Right ventricle myocardium inferior (tissue), 1 donor: ENCODE results near the gene SYNGR3. TPM values are rescaled to one million over a fixed set of nuclear protein-coding genes. Genes with fewer than 3 reads are reported as not detected.

ENCODE experiments used
- ATAC-seq: fragments of 200-7000 bp; cut with Tn5 transposase; one replicate; pipeline ENCODE4 v1.9.1; 2020; ENCODE audit warnings: mild to moderate bottlenecking, moderate library complexity
- DNase-seq: peaks from one replicate; pipeline ENCODE4 v3.0.0; 2021; ENCODE audit errors: missing footprints
- intact Hi-C: fragments of 100-400 bp; cut with DNase I; formaldehyde crosslinking; loops from one replicate; pipeline ENCODE4 v1.11.0; 2022
- total RNA-seq: library from RNA; stranded (reverse); fragmentation: NEBNext Ultra II Directional; extraction: Animal tissue kit (Norgen Biotek cat#: 25700); gene quantifications from one replicate; pipeline ENCODE4 v1.2.1, GENCODE V29; 2021
- donor health status: DM: no; HTN: yes; CAD: no; lungs with severe emphysema.

SYNGR3 gene
- total RNA-seq, 1 donor from 2014 or later, result 0.62 TPM

GRCh38 chr16:1985466-1986150, 4.2 kb upstream of the SYNGR3 start:
- no peak for DNase-seq
- intact Hi-C loops, result no loop called here
- no peak for ATAC-seq

GRCh38 chr16:1987198-1987597, 2.6 kb upstream of the SYNGR3 start:
- intact Hi-C loops, result no loop called here
- DNase-seq (peak; percentile 56), ATAC-seq (no peak)

DNA sequence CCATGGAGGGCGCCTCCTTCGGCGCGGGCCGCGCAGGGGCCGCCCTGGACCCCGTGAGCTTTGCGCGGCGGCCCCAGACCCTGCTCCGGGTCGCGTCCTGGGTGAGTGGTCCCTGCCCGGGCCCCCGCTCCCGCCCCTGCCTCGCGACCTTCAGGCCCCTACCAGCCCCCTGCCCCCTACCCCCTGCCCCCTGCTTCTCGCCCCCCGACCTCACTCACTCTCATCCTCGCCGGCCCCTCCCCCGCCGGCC, 256 bp downstream of the SYNGR3 start:
- ATAC-seq (no peak), DNase-seq (no peak)
- intact Hi-C loops, result no loop called here

GRCh38 chr16:1990351-1991134, 773 bp downstream of the SYNGR3 start:
- intact Hi-C loops, result no loop called here
- peak; percentile 59 for DNase-seq
- ATAC-seq, result no peak

- ATAC-seq (no peak), DNase-seq (peak; percentile 46)
- intact Hi-C loops, result no loop called here
These were observed 1.4 kb downstream of the SYNGR3 start for GRCh38 chr16:1991135-1991551.

GRCh38 chr16:1991588-1991947, 1.8 kb downstream of the SYNGR3 start:
- ATAC-seq (no peak), DNase-seq (no peak)
- intact Hi-C loops, result no loop called here

- peak; percentile 98 for DNase-seq
- intact Hi-C loops, result no loop called here
- peak; percentile 92 for ATAC-seq
These were observed 2.4 kb downstream of the SYNGR3 start for GRCh38 chr16:1991948-1992703.

DNA sequence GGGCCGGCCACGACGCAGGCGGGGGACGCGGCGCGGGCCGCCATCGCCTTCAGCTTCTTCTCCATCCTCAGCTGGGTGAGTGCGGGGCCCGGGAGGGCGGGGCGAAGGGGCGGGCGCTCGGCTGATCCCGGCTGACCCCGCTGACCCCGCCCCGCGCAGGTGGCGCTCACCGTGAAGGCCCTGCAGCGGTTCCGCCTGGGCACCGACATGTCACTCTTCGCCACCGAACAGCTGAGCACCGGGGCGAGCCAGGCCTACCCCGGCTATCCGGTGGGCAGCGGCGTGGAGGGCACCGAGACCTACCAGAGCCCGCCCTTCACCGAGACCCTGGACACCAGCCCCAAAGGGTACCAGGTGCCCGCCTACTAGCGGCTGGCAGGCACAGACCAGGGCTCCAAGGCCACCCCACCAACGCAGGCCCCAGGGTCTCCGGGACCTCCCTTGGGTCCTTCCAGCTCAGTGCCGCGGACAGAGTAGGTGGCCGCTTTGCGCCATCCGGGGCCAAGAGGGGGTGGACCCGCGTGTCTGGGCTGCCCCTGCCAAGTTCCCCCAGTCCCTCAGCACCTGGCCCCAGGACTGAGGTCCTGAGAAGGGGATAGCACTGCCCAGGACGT, 3.0 kb downstream of the SYNGR3 start:
- ATAC-seq, result no peak
- intact Hi-C loops, result no loop called here
- DNase-seq, result no peak

DNA sequence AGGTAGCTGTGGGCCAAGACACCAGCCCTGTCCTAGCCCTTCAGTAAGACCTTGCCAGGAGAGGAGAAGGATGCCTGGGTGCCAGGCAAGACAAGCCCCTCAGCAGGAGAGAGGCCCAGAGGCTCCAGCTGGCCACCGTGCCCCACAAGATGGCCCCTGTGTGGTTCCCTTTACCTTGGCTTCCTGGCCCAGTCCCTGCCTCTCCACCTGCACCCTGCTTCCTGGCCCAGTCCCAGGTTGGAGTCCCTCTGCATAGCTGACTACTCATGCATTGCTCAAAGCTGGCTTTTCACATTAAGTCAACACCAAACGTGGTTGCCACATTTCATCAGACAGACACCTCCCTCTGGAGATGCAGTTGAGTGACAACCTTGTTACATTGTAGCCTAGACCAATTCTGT, 4.0 kb downstream of the SYNGR3 start:
- ATAC-seq, result no peak
- intact Hi-C loops, result no loop called here
- DNase-seq, result no peak

DNA sequence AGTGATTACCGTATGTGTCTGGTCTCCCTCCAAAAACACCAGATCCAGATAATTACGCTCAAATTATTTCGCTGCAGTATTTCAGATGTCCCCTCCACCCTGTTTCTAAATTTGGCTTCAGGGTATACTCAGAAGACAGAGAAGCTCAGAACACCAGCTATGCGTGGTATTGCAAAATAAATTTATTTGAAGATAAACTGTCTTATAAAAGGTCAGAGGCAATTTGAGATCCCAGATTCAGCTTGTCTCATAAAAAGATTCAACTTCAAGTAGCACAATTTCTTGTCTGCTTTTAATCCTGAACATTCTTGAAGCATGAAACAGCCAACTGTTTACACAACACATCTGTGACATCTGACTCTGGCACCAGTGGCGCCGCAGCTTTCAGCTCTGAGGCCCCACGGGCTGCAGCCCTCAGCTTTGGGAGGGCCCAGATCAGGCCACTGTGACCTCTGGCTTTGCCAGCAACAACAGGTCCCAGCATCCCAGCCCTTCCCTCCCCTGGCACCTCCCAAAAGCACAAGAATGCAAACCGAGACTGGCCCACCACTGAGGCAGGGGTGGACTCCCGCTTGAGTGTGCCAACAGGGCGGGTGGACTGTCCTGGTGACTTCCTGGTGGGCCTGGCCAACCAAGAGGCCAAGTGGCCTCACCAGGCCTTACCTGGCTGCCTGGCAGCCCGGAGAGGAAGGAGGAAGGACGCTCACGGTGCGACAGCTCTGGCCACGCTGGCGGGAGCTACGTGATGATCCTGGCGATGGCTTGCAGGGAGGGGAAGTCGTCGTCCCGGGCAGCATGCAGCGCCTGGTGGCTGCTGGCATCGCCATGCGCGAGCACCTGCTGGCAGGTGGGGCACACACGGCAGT, 8.0 kb downstream of the SYNGR3 start:
- ATAC-seq (peak; percentile 14), DNase-seq (no peak)
- intact Hi-C loops, result no loop called here

GRCh38 chr16:1998360-1998835, 8.6 kb downstream of the SYNGR3 start:
- intact Hi-C loops, result no loop called here
- no peak for ATAC-seq
- no peak for DNase-seq

DNA sequence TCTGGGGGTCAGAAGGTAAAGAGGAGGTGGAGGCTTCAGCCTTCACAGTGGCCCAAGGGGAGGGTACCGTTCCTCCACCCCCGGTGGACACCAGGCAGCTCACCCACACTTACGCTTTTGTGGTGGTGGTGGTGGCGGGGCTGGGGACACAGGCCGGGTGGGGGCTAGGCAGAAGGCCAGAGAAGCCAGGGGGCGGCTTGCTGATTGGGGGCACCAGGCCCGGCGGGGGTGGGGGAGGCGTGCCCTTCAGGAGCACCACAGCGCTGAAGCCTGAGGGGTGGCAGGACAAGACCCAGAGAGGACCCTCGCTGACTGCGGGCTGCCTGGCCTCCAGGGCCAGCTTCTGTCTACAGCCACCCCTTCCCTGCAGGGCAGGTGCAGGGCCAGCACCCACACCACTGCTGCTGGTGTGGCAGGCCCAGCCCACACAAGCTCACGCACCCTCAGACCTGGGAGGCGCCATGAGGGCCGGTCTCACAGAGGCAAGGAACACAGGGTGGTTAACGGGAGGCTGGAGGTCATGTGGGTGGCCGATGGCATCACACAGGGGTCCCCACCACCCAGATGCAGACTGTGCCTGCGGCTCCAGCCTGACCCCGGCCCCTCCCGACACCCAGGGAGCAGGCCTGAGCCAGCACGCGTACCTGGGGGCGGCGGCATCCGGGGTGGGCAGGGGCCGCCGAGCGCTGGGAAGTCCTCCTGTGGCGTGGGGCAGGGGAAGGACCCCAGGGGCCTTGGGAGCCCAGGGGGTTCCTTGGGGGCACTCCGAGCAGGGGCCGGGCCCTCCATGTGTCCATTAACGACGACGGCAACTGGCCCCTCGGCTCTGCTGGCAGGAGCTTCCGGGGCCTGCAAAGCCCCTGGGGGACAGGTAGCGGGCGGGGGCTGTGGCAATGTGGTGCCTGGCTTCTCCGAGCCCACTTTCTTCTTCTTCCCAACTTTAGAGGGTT, 9.4 kb downstream of the SYNGR3 start:
- no peak for DNase-seq
- intact Hi-C loops, result no loop called here
- ATAC-seq, result no peak

DNA sequence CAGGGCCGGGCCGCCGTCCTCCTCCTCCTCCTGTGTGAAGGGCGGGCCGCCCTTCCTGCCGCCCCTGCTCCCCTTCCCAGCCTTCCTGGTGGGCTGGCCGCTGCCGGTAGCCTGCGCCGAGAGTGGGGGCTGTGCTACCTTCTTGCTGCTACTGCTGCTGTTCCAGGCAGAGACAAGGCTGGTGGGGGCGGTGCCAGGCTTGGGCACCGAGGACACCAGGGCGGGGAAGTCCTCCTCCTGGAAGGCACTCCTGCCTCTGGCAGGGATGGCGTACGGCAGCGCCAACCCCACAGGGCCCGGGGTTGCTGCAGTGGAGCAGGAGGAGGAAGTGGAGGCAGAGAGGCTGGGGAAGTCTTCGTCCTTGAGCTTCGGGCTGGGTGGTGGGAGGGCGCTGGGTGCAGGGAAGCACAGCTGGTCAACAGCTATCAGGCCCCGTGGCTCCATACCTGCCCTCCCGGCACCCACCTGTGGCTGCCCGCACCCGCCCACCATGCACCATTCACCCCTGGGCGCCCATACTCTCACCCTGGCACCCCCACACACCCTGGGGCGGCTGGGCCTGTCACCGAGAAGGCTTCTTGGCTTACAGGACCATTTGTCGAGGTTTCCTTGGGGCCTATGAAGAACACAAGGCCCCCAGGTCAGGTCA, 10.2 kb downstream of the SYNGR3 start:
- intact Hi-C loops, result no loop called here
- ATAC-seq (no peak), DNase-seq (no peak)

DNA sequence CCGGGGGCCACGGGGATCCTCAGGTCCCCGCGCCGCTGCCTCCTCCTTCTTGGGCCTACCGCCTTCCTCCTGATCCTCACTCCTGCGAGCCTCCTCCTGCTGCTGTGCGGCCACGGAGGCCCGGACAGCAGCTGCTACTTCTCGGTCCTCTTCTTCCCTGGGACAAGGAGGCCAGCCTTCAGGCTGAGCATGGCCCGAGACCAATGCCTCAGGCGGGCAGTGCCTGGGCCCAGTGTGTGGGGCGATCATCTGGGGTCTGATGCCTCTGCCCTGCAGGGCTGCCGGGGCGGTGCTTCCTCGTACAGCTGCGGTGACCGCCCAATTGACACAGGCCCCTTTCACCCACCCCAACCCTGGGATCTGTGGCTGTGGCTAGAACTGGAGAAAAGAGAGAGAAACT, 11.3 kb downstream of the SYNGR3 start:
- DNase-seq, result no peak
- intact Hi-C loops, result no loop called here
- no peak for ATAC-seq

DNA sequence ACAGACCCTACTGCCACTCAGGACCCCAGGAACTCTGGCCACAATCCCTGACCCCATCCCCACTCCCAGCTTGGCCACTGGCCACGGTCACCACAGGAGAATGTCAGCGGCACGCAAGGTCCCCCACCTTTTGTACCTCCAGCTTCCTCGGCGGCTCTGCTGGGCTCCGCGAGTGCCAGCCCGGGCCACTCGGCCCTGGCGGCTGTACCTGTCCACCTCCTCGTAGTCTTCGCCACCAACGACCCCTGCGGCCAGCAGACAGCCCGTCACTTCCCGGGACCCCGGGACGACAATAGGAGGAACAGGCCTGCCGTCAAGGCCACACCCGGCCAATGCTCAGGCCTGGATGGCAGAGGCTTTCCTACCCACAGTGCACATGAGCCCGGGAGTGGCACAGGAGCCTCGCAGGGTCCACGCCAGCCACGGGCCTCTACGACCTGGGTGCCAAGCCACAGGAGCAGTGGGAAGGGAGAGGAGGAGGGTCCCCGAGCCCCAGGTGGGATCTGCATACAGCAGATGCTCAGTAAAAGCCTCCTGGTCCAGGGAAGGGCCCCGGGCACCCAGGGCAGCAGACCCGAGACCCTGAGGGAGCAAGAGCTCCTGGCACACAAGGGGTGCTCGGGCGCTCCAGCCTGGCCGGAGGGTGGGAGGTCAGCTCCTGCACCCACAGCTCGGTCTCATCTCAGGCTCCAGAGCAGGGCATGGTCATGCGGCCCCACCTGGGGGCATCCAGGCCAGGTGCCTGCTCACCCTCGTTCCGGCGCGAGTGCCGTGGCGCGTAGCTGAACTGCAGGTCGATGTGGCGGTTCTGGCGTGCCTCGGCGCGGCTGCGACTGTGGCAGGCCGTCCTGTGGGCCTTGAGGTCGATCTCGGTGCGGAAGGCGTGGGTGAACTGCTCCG, 11.9 kb downstream of the SYNGR3 start:
- DNase-seq (no peak), ATAC-seq (no peak)
- intact Hi-C loops, result no loop called here
